ENCODE results near the gene CST4. TPM values are rescaled to one million over a fixed set of nuclear protein-coding genes. Genes with fewer than 3 reads are reported as not detected.

CST4 gene
- total and polyA plus RNA-seq, 7 donors: not detected

DNA sequence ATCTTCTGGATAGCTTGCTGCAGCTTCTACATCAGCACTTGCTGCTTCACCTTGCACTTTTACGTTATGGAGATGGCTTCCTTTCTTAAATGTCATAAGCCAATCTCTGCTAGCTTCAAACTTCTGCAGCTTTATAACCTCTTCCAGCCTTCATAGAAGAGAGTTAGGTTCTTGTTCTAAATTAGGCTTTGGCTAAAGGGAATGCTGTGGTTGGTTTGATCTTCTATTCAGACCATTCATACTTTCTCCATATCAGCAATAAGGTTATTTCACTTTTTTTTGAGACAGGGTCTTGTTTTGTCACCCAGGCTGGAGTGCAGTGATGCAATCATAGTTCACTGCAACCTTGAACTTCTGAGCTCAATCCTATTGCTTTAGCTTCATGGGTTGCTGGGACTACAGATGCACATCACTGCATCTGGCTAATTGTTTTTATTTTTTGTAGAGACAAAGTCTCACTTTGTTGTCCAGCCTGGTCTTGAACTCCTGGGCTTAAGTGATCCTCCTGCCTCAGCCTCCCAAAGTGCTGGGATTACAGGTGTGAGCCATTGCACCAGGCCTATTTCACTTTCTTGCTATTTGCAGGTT lies 38.9 kb downstream of the CST4 start:
- intact Hi-C loops (cut with DNase I): no loop called here
- H3K4me3 ChIP-seq: no peak overlapping the region
- H3K27me3 ChIP-seq (ENCODE audit: insufficient read depth in 3 of 3, low read length in 2 of 3): no peaks in the 10 kb centered on the region
- no peaks in the 10 kb centered on the region for H3K36me3 ChIP-seq (ENCODE audit: insufficient read depth in 1 of 2, low read depth in 1 of 2)
- no peak for ATAC-seq
- H3K9me3 ChIP-seq: no peaks in the 10 kb centered on the region
- no peak for DNase-seq
- no peaks in the 10 kb centered on the region for H3K4me1 ChIP-seq
- H3K27ac ChIP-seq: no peak overlapping the region
- TF ChIP-seq, protein P1, sequence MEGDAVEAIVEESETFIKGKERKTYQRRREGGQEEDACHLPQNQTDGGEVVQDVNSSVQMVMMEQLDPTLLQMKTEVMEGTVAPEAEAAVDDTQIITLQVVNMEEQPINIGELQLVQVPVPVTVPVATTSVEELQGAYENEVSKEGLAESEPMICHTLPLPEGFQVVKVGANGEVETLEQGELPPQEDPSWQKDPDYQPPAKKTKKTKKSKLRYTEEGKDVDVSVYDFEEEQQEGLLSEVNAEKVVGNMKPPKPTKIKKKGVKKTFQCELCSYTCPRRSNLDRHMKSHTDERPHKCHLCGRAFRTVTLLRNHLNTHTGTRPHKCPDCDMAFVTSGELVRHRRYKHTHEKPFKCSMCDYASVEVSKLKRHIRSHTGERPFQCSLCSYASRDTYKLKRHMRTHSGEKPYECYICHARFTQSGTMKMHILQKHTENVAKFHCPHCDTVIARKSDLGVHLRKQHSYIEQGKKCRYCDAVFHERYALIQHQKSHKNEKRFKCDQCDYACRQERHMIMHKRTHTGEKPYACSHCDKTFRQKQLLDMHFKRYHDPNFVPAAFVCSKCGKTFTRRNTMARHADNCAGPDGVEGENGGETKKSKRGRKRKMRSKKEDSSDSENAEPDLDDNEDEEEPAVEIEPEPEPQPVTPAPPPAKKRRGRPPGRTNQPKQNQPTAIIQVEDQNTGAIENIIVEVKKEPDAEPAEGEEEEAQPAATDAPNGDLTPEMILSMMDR (IDR thresholded peaks at IDR 0.05): no peak
- WGBS, 3 donors: 81 to 85% (median 83%) methylated on average over 1 of the region's 1 CpG

DNA sequence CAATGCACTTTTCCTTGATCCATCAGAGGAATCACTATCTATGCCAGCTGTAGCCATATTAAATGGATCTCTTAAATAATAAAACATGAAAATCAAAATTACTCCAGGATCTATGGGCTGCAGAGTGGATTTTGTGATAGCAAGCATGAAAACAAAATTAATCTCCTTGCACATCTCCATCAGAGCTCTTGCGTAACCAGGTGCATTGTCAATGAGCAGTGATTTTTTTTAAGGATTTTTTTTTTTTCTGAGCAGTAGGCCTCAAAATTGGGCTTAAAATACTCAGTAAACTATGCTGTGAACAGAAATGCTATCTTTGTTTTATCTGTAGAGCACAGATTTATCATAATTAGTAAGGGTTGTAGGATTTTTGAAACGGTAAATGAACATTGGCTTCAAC lies 39.6 kb downstream of the CST4 start:
- TF ChIP-seq, protein P1 (IDR thresholded peaks at IDR 0.05): no peak
- Histone ChIP-seq H3K27ac (no peak overlapping the region), H3K4me1 (no peaks in the 10 kb centered on the region), H3K27me3 (ENCODE audit: insufficient read depth in 3 of 3, low read length in 2 of 3) (no peaks in the 10 kb centered on the region), H3K36me3 (ENCODE audit: insufficient read depth in 1 of 2, low read depth in 1 of 2) (no peaks in the 10 kb centered on the region), H3K9me3 (no peaks in the 10 kb centered on the region), H3K4me3 (no peak overlapping the region)
- intact Hi-C loops (cut with DNase I): no loop called here
- no peak for DNase-seq
- no peak for ATAC-seq
- WGBS, 3 donors: 75 to 78% (median 77%) methylated on average over 2 of the region's 2 CpGs

DNA sequence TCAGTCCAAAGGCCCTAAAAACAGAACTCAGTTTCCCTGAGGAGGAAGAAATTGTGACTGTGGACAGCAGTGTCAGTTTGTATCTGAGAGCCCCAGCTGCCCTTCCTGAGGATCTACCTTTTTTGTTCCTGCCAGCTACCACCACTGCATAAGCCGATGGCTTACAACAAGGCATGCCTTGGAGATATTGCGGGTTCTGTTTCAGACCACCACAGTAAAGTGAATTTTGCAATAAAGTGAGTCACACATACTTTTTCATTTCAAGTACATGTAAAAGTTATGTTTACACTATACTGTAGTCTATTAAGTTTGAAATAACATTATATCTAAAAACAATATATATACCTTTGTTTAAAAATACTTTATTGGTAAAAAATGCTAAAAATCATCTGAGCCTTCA lies 41.5 kb downstream of the CST4 start:
- Histone ChIP-seq H3K27ac (no peak overlapping the region), H3K4me1 (peaks cover 9% of the 10 kb centered on the region), H3K27me3 (ENCODE audit: insufficient read depth in 3 of 3, low read length in 2 of 3) (no peaks in the 10 kb centered on the region), H3K4me3 (no peak overlapping the region), H3K36me3 (ENCODE audit: insufficient read depth in 1 of 2, low read depth in 1 of 2) (no peaks in the 10 kb centered on the region), H3K9me3 (no peaks in the 10 kb centered on the region)
- TF ChIP-seq, protein P1 (IDR thresholded peaks at IDR 0.05): no peak
- DNase-seq: no peak
- intact Hi-C loops (cut with DNase I): no loop called here
- ATAC-seq: no peak
- 90 to 96% (median 92%) methylated on average over 2 of the region's 2 CpGs for WGBS, 3 donors

DNA sequence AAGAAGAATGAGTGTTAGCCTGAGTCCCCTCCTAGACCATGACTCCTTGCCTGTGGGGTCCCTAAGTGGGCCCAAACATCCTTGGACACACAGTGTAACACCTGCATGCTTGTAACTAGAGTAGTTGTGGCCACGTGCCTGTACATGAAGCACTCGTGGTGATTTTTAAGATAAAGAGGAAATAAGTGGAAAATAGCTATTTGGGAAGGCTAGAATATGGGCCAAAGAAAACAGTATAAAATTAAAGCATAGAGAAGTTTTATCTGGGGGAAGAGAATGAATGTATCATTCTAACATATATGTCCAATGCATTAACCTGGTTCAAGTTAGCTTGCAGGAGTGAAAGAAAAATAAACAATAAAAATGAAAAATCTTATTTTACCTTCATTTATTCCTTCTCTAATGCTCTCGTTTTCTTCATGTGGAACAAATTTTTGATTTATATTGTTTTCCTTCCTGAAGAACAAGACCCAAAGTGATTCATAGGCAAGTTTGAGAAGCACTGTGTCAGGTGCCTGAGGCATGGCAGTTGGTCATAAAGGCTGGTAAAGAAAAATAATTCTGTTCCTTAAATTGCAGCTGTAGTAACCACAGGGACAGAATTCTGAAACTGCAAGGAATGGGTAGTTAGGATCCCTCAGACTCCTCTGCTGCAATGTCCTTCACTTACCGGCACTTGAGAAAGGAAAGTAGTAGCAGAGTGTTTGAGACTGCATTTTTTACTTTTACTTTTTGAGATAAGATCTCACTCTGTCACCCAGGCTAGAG lies 42.5 kb downstream of the CST4 start:
- no peaks in the 10 kb centered on the region for H3K36me3 ChIP-seq (ENCODE audit: insufficient read depth in 1 of 2, low read depth in 1 of 2)
- H3K9me3 ChIP-seq: no peaks in the 10 kb centered on the region
- TF ChIP-seq, protein P1 (IDR thresholded peaks at IDR 0.05): no peak
- no peak for ATAC-seq
- WGBS, 3 donors: 69 to 72% (median 71%) methylated on average over 4 of the region's 4 CpGs
- no peaks in the 10 kb centered on the region for H3K27me3 ChIP-seq (ENCODE audit: insufficient read depth in 3 of 3, low read length in 2 of 3)
- DNase-seq: no peak
- peaks cover 18% of the 10 kb centered on the region for H3K4me1 ChIP-seq
- H3K4me3 ChIP-seq: no peak overlapping the region
- intact Hi-C loops (cut with DNase I): no loop called here
- H3K27ac ChIP-seq: no peak overlapping the region

All from psoas muscle (tissue), 8 donors.